Left renal cortex interstitium (tissue), 4 donors: ENCODE results near the gene NOP10. TPM values are rescaled to one million over a fixed set of nuclear protein-coding genes. Genes with fewer than 3 reads are reported as not detected.
A peak's percentile ranks its signal among the peaks of the same experiment; 100 is the strongest.

Experiments used
- DNase-seq, 4 donors: peaks; one replicate each; pipeline ENCODE4 v3.0.0-alpha.2; 2013; ENCODE audit warnings: low read depth in 4 of 4, low spot score in 2 of 4, missing footprints in 1 of 4
- polyA plus RNA-seq, 4 donors: library from polyadenylated mRNA; unstranded; fragments of 120-200 nt; gene quantifications; one replicate each; pipeline ENCODE4 v1.2.1, GENCODE V29; 2013; ENCODE audit not compliant: insufficient read length in 4 of 4

Gene NOP10
- polyA plus RNA-seq, 4 donors, result 117 to 152 (median 136) TPM

DNA sequence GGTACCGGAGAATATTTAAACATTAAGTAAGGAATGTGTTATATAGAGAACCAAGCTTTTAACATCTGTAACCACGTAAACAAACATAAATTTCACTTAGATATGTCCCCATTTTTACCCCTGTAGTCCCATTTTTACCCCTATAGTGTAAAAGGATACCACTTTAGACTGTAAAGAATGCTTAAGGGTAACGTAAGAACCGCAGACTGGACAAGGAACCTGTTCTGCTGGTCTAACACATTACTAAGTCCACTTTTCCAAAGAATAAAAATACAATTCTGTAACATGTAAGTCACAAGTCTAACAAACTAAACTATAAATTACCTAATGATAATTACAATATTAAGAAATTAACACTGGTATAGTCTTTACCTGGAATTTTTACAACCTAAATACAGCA, 8.3 kb downstream of the NOP10 start:
- DNase-seq, result no peak

DNA sequence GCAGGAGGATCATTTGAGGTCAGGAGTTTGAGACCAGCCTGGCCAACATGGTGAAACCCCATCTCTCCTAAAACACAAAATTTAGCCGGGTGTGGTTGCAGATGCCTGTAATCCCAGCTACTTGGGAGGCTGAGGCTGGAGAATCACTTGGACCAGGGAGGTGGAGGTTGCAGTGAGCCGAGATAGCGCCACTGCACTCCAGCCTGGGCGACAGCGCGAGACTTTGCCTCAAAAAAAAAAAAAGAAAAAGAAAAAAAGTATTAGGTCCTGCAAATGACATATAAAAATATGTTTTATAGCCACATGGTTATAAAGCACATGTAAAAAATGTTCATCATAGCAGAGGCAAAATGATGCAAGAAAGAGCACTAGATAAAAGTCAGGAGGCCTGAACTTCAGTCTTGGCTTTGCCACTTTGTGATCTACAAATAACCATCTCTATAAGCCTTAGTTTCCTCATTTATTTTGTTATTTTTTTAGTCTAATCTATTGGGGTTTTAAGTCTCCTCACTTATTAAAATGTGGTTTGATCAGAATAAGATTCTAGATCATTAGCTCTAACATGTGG, 10.3 kb downstream of the NOP10 start:
- no peak for DNase-seq

DNA sequence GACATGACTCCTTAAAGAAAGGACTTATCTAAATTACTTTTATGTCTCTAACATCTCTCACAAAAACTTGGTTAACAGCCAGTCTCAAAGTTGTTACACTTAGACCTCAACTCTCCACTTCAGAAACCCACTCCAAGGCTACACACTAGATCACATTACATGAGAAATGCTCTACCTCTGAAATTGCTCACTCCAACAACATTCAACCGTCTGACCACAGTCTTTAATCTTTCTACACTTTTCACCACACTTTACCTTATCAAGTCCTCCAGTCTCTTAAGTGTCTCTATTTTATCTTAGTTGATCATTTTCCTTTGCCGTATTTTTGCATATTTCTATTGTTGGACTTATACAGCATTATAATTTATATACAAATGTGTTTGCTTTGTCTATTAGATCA, 11.1 kb downstream of the NOP10 start:
- DNase-seq, result no peak

DNA sequence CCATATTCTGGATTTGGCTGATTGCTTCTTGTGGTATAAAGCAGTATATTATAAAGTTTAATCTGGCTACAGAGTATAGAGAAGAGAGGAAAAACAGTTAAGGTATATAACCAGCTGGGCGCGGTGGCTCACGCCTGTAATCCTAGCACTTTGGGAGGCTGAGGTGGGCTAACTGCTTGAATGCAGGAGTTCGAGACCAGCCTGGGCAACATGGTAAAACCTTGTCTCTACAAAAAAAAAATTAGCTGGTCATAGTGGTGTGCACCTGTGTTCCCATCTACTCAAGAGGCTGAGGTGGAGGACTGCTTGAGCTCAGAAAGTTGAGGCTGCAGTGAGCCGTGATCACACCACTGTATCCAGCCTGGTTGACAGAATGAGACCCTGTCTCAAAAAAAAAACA, 12.7 kb downstream of the NOP10 start:
- DNase-seq, result no peak

DNA sequence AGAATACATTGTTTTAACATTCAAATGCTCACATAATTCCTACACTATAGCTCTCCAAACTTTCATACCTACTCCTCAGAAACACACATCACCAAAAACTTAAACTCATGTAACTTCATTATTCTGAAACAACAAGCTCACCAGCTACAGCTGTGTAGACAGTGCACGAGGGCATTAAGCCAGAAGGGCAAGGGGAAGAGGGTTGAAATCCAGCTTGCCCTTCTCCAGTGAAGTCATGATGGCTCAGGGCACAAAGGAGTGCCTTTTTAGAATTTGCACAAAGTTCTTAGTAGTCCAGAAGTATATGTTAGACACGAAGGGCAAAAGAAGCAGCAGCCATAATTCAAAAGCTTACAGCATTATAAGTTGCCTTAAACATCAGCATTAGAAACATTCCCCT, 13.9 kb downstream of the NOP10 start:
- DNase-seq, result no peak

DNA sequence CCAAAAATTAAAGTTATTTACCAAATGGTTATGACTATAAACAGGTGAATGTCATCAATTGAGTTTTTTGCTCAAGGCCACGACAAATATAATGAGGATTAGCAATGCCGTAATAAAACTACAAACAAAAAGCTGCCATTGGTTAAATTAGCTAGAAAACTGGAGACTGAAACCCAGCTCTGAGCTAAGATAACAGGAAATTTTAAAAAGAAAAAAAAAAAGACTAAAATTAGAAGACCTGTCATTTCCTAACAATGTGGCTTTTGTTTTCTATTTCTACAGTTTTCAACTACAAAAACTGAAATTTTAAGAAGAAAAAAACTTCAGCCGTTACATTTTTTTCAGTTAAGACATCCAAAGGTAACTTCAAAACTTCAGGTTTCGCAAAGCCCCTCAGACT, 15.0 kb downstream of the NOP10 start:
- DNase-seq, result no peak

DNA sequence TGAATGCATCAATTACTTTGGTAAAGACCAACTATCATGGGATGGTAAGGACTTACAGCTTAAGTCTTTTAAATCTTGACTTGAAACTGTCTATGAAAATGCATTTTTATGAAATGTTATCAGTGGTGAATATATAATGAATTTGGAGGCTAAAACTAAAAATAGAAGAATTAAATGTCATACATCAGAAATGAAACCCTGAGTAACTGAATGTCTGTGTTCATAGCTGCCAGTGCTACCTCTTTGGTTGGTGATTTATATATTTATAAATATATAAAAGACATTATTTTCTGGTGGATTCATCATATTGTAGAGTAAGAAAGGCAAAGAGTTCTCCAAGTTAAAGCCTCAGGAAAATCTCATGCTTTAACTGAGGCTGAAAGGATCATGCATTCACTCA, 17.6 kb downstream of the NOP10 start:
- no peak for DNase-seq

DNA sequence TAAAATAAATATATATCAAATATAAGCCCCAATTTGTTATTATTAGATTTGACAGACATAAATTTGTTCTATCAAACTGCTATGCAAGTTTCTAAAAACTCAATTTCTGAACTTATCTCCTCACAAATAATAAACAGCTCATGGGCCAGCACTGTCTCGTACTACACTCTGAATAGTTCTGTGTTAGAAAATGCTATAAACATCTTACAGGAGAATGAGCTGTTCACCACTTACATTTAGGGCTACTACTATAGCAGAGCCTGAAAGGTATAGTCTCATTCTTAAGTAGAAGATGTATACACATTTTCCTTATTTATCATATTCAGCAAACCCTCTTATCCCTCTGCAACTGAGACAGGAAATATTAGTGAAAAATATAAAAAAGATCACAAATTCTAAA, 18.0 kb downstream of the NOP10 start:
- no peak for DNase-seq

DNA sequence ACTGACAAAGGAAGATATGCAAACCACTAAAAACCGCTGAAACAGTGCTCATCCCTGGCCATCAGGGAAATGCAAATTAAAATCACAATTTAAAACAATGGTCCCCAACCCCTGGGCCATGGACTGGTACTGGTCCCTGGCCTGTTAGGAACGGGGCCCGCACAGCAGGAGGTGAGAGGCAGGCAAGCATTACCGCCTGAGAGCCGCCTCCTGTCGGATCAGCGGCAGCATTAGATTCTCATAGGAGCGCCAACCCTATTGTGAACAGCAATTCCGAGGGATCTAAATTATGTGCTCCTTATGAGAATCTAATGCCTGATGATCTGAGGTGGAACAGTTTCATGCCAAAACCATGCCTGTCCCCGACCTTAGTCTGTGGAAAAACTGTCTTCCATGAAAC, 19.7 kb downstream of the NOP10 start:
- no peak for DNase-seq

DNA sequence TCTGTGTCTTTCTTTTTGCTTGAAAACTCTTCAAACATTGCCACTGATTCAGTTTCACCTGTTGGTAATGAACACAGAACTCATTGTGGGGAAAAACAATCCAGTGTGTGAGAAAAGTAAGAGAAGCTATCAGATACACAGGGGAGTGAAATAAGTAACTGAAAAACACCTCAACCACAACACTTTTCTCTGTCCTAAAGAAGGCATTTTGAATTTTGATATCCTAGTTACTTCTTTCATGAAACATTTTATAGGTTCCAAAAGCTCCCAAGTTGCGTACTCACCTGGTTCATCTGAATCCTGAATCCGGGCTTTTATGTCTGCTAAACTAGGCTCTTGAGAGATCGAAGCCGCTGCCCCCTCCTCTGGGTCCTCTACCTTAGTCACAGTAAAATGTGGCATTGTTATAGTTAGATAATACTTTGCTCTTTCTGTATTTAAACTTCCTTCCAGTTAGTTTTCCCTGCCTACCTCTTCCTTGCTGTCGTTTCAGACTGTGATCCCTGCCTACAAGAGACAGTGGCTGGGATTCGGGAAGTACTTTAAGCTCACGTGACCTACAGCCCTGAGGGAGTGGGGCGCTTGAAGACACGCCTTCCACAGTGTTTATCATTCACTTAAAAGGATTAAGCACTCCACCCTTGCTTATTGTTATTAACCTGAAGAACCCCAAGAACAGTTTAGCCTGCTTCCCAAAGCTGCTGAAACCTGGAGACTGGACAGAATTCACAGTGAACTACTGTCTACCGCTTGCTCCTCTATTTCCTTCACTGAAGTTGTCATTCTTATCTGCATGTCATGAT, 24.5 kb downstream of the NOP10 start:
- peak in 1 of 4 donors; percentile 50 for DNase-seq

DNA sequence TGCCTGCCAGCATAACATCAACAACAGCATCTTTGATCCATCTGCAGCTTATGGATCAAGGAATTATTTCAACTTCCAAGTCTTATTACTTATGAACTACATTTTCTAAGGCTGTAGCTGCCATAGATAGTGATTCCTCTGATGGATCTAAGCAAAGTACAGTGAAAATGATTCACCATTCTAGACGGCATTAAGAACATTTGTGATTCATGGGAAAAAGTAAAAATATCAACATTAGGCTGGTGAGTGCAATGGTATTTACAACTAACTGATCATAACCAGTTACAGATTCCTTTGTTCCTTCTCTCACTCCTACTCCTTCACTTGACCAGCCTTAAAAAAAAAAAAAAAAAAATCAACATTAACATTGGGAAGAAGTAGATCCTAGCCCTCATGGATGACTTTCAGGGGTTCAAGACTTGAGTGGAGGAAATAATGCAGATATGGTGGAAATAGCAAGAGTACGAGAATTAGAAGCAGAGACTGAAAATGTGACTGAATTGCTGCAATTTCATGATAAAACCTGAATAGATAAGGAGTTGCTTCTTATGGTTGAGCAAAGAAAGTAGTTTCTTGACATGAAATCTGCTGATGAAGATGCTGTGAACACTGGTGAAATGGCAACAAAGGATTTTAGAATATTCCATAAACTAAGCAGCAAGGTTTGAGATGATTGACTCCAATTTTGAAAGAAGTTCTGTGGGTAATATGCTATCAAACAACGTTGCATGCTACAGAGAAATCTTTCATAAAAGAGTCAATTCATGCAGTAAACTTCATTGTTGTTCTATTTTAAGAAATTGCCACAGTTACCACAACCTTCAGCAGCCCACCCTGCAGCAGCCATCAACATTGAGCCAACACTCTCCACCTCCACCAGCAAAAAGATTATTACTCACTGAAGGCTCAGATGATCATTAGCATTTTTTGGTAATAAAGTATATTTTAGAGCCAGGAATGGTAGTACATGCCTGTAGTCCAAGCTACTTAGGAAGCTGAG, 28.1 kb downstream of the NOP10 start:
- DNase-seq, result no peak

DNA sequence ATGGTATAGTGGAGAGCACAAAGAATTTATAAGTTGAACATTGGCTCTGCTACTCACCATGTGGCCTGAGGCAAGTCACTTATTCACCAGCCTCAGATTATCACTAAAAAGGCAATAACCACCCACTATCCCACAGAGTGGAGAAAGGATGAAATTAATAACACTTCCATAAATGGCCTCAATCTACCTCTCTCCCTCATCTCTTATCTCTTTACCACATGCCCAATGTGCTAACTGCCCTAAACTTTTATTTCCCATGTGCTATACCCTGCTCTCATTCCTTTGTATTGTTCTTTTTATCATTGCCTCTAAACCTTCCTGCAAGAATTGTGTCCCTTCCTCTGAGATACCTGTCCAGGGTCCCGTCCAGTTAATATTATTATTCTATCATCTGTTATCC, 31.4 kb downstream of the NOP10 start:
- no peak for DNase-seq

DNA sequence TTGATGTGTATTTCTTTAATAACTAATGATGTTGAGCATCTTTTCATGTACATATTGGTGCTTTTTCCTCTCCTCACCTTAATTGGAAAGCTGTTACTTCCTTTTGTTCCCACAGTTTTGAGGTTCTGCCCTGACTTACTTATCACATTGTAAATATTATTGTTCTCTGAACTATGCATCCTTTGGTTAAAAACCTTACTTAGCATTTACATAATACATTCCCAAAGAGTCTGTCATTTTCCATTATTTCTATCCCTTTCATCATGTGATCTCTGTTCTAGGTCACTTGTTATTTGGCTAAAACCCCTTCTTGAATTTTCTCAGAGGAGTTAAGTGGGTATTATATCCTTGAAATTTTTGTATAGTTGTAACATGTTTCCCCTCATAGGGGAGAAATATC, 38.3 kb downstream of the NOP10 start:
- no peak for DNase-seq

DNA sequence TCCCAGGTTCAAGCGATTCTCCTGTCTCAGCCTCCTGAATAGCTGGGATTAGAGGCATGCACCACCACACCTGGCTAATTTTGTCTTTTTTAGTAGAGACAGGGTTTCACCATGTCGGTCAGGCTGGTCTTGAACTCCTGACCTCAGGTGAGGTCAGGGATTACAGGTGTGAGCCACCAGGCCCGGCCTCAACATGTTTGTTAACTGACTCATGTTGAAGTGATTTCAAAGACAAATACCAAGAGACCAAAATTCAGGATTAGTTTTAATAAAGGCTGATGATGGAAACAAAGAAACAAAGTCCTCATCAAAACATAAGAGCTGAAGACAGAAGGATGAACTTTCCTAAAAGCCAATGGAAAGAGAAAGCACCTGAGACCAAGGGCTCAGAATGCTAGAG, 41.9 kb downstream of the NOP10 start:
- no peak for DNase-seq

DNA sequence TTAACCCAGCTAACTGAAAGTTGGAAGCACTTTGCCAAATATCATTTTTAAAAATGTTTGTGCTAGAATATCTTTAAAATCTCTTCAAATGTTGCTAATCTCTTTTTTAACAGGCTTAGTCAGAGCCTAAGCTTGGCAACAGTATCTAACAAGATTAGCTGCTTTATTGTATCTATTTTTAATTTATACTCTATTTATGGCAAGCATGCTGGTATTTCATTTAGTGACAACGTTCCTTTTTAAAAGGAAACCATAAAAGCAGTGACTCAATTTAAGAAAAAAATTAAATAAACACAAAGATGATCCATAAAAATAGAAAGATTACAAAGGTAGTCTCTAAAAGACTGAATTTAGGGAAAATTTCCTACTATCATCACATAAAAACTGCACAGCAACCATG, 45.9 kb downstream of the NOP10 start:
- DNase-seq, result no peak

DNA sequence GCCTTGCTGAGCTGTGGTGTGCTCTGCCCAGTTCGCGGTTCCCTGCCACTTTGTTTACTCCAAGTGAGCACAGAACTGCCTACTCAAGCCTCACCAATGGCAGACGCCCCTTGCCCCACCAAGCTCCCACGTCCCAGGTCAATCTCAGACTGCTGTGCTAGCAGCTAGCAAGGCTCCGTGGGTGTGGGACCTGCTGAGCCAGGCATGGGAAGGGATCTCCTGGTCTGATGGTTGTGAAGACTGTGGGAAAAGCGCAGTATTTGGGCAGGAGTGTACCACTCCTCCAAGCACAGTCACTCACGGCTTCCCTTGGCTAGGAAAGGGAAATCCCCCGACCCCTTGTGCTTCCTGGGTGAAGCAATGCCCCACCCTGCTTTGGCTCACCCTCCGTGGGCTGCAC, 50.3 kb downstream of the NOP10 start:
- DNase-seq, result no peak

Other genes starting within 250 kb of the NOP10 start
- 100 to 1,000 TPM in 1 of 4 donors, 10 to 100 TPM in 3; 77.3 to 103 (median 83.4) TPM for gene EMC7, start 241.3 kb downstream of the NOP10 start, polyA plus RNA-seq
- 1 to 10 TPM; 1.6 to 2.6 (median 2.3) TPM for gene PGBD4, start 241.1 kb downstream of the NOP10 start, polyA plus RNA-seq
- 10 to 100 TPM; 49.1 to 99.3 (median 64.9) TPM for gene KATNBL1, start 133.0 kb downstream of the NOP10 start, polyA plus RNA-seq
- 100 to 1,000 TPM; 115 to 139 (median 131) TPM for gene EMC4, start 118.1 kb downstream of the NOP10 start, polyA plus RNA-seq
- gene SLC12A6, start 5.4 kb downstream of the NOP10 start, polyA plus RNA-seq, result 10 to 100 TPM; 16.6 to 29.3 (median 24.0) TPM
- gene NUTM1, start 179 bp upstream of the NOP10 start, polyA plus RNA-seq, result under 1 TPM in 2 of 4 donors, not detected in 2; 0.08 TPM
- gene LPCAT4, start 24.1 kb upstream of the NOP10 start, polyA plus RNA-seq, result 10 to 100 TPM; 31.0 to 56.7 (median 43.3) TPM
- 100 to 1,000 TPM in 2 of 4 donors, 10 to 100 TPM in 2; 35.5 to 237 (median 84.1) TPM for gene GOLGA8A, start 94.7 kb upstream of the NOP10 start, polyA plus RNA-seq
- 100 to 1,000 TPM in 2 of 4 donors, 10 to 100 TPM in 2; 38.6 to 172 (median 97.3) TPM for gene GOLGA8B, start 240.5 kb upstream of the NOP10 start, polyA plus RNA-seq